Measurements from ENCODE around the gene ZSWIM7. TPM values are rescaled to one million over a fixed set of nuclear protein-coding genes. Genes with fewer than 3 reads are reported as not detected.

ZSWIM7 gene
- total and polyA plus RNA-seq, 8 donors = 6.6 to 30.6 (median 12.0) TPM

DNA sequence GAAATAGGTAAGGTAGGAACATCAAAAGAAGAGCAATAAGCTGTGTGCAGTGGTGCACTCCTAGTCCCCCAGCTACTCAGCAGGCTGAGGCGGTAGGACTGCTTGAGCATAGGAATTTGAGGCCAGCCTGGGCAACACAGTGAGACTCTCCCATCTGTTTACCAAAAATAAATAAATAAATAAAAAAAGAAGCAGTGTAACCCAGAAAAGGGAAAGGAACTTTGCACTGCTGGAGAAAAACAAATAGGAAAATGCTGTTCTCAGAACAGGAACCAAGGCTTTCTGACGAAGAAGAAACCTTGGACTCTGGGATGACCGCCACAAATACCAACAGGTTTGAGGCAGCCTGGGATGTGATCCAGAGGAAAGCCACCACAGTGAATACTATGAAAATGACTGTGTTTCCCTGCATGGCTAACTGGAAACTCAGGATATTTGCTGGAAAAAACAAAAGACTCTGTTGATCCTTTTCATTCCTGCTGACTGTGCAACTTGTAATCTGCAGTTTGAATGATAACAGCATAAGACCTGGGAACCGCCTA is 41.3 kb upstream of the ZSWIM7 start:
- Histone ChIP-seq H3K27me3 (no peaks in the 10 kb centered on the region), H3K4me3 (no peak overlapping the region), H3K27ac (peak overlapping the region; percentile 2 to 83 (median 70)), H3K9me3 (no peaks in the 10 kb centered on the region), H3K36me3 (peaks cover 3 to 36% (median 14%) of the 10 kb centered on the region in 3 donors), H3K4me1 (peaks cover 6 to 15% (median 7%) of the 10 kb centered on the region in 3 donors)
- intact Hi-C loops (cut with DNase I) = no loop called here
- DNase-seq (peak in 4 of 6 donors; percentile 59 to 84 (median 78)), ATAC-seq (peak; percentile 88 to 94 (median 94)), FAIRE-seq (no peak)
- WGBS, 2 donors = 13 to 22% methylated on average over 4 of the region's 4 CpGs
- TF ChIP-seq, protein P1, sequence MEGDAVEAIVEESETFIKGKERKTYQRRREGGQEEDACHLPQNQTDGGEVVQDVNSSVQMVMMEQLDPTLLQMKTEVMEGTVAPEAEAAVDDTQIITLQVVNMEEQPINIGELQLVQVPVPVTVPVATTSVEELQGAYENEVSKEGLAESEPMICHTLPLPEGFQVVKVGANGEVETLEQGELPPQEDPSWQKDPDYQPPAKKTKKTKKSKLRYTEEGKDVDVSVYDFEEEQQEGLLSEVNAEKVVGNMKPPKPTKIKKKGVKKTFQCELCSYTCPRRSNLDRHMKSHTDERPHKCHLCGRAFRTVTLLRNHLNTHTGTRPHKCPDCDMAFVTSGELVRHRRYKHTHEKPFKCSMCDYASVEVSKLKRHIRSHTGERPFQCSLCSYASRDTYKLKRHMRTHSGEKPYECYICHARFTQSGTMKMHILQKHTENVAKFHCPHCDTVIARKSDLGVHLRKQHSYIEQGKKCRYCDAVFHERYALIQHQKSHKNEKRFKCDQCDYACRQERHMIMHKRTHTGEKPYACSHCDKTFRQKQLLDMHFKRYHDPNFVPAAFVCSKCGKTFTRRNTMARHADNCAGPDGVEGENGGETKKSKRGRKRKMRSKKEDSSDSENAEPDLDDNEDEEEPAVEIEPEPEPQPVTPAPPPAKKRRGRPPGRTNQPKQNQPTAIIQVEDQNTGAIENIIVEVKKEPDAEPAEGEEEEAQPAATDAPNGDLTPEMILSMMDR (IDR thresholded peaks at IDR 0.05) = no peak

- peaks cover 3 to 49% (median 24%) of the 10 kb centered on the region in 3 donors for H3K36me3 ChIP-seq
- intact Hi-C loops (cut with DNase I) = no loop called here
- H3K4me1 ChIP-seq = peaks cover 6 to 15% (median 7%) of the 10 kb centered on the region in 3 donors
- no peak for ATAC-seq
- FAIRE-seq = no peak
- no peaks in the 10 kb centered on the region for H3K27me3 ChIP-seq
- H3K4me3 ChIP-seq = no peak overlapping the region
- no peak for DNase-seq
- no peak overlapping the region for H3K27ac ChIP-seq
- no peaks in the 10 kb centered on the region for H3K9me3 ChIP-seq
- TF ChIP-seq, protein P1 (IDR thresholded peaks at IDR 0.05) = no peak
These were observed 38.1 kb upstream of the ZSWIM7 start for GRCh38 chr17:16037636-16038035.

DNA sequence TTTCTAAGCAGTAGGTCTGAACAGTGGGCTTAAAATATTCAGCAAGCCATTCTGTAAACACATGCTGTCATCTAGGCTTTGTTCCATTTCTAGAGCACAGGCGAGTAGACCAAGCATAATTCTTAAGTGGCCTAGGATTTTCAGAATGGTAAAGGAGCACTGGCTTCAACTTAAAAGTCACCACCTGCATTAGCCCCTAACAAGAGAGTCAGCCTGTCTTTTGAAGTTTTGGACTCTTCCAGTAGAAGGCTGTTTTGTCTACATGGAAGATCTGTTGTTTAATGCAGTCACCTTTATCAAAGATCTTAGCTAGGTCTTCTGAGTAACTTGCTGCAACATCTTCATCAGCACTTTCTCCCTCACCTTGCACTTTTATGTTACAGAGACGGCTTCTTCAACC is 36.8 kb upstream of the ZSWIM7 start:
- H3K27ac ChIP-seq = no peak overlapping the region

GRCh38 chr17:16033729-16034349 is 34.3 kb upstream of the ZSWIM7 start:
- TF ChIP-seq, protein P1 (IDR thresholded peaks at IDR 0.05) = no peak
- Histone ChIP-seq H3K36me3 (peaks cover 3 to 67% (median 20%) of the 10 kb centered on the region in 3 donors), H3K27ac (no peak overlapping the region), H3K4me1 (no peaks in the 10 kb centered on the region), H3K9me3 (no peaks in the 10 kb centered on the region), H3K27me3 (no peaks in the 10 kb centered on the region), H3K4me3 (no peak overlapping the region)
- ATAC-seq = no peak
- no peak for FAIRE-seq
- intact Hi-C loops (cut with DNase I) = no loop called here
- 95 to 97% methylated on average over 7 of the region's 7 CpGs for WGBS, 2 donors
- no peak for DNase-seq

More for the DNA sequence above, 36.8 kb upstream of the ZSWIM7 start:
- TF ChIP-seq, protein P1 (IDR thresholded peaks at IDR 0.05) = no peak
- intact Hi-C loops (cut with DNase I) = no loop called here
- no peak overlapping the region for H3K4me3 ChIP-seq
- DNase-seq = no peak
- peaks cover 3 to 61% (median 24%) of the 10 kb centered on the region in 3 donors for H3K36me3 ChIP-seq
- H3K4me1 ChIP-seq = peaks cover 6 to 11% (median 7%) of the 10 kb centered on the region in 3 donors
- no peak for FAIRE-seq
- H3K9me3 ChIP-seq = no peaks in the 10 kb centered on the region
- WGBS, 2 donors = 91 to 96% methylated on average over 2 of the region's 2 CpGs
- no peak for ATAC-seq
- no peaks in the 10 kb centered on the region for H3K27me3 ChIP-seq
